Measurements from ENCODE around the gene BABAM1.

- TF ChIP-seq, protein P1, sequence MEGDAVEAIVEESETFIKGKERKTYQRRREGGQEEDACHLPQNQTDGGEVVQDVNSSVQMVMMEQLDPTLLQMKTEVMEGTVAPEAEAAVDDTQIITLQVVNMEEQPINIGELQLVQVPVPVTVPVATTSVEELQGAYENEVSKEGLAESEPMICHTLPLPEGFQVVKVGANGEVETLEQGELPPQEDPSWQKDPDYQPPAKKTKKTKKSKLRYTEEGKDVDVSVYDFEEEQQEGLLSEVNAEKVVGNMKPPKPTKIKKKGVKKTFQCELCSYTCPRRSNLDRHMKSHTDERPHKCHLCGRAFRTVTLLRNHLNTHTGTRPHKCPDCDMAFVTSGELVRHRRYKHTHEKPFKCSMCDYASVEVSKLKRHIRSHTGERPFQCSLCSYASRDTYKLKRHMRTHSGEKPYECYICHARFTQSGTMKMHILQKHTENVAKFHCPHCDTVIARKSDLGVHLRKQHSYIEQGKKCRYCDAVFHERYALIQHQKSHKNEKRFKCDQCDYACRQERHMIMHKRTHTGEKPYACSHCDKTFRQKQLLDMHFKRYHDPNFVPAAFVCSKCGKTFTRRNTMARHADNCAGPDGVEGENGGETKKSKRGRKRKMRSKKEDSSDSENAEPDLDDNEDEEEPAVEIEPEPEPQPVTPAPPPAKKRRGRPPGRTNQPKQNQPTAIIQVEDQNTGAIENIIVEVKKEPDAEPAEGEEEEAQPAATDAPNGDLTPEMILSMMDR (IDR thresholded peaks at IDR 0.05) = no peak
- TF ChIP-seq POLR2A (IDR thresholded peaks at IDR 0.05) = no peak
Measured at GRCh38 chr19:17240062-17240752, 27.0 kb upstream of the BABAM1 start.
